AG09309 (cell line): ENCODE results near the gene OLA1.

Experiments
- DNase-seq: peaks from one replicate; pipeline ENCODE4 v3.0.0-alpha.2; 2010; ENCODE audit warnings: low read depth
- H3K4me3 ChIP-seq: 2 replicates; pipeline ENCODE4 v1.5.1; 2011; ENCODE audit warnings: mild to moderate bottlenecking, low read depth, low read length, moderate library complexity; ENCODE audit not compliant: control insufficient read depth
- CTCF ChIP-seq: IDR thresholded peaks from 2 replicates; pipeline ENCODE4 v1.5.1; 2011; ENCODE audit warnings: mild to moderate bottlenecking, low read depth, low read length, inconsistent platforms; ENCODE audit not compliant: insufficient read depth, control insufficient read depth; ENCODE audit errors: missing control alignments

Gene OLA1

GRCh38 chr2:174121175-174121574 lies 127.2 kb downstream of the OLA1 start:
- no peak overlapping the region for H3K4me3 ChIP-seq
- peak; percentile 5 for TF ChIP-seq CTCF
- no peak for DNase-seq

- H3K4me3 ChIP-seq = no peak overlapping the region
- TF ChIP-seq CTCF = no peak
- DNase-seq = no peak
These were observed 128.0 kb downstream of the OLA1 start for GRCh38 chr2:174120346-174120745.

- DNase-seq = peak; percentile 75
- TF ChIP-seq CTCF = no peak
- no peak overlapping the region; the same call in none of the 2 replicates for H3K4me3 ChIP-seq
These were observed 130.1 kb downstream of the OLA1 start for GRCh38 chr2:174117951-174118930.

- DNase-seq = no peak
- no peak overlapping the region for H3K4me3 ChIP-seq
These were observed 136.3 kb downstream of the OLA1 start for GRCh38 chr2:174112073-174112472.

GRCh38 chr2:174108579-174108978 lies 139.8 kb downstream of the OLA1 start:
- DNase-seq = no peak
- no peak overlapping the region for H3K4me3 ChIP-seq
- no peak for TF ChIP-seq CTCF

More at GRCh38 chr2:174112073-174112472, 136.3 kb downstream of the OLA1 start:
- no peak for TF ChIP-seq CTCF

- TF ChIP-seq CTCF = no peak
- H3K4me3 ChIP-seq = no peak overlapping the region
These were observed 141.6 kb downstream of the OLA1 start for GRCh38 chr2:174106736-174107135.

More at GRCh38 chr2:174106736-174107135, 141.6 kb downstream of the OLA1 start:
- no peak for DNase-seq
